Calu3 (cell line): ENCODE data around the gene SET. TPM values are rescaled to one million over a fixed set of nuclear protein-coding genes. Genes with fewer than 3 reads are reported as not detected.

Experiments used
- BruUV-seq: library from RNA; stranded (reverse); fragments of 400-500 nt; replicated peaks from 2 replicates; lab custom pipeline; 2021; lab: Mats Ljungman, UMichigan
- CTCF ChIA-PET: fragments of 300-600 bp; sonication (Branson Sonifier 250); formaldehyde crosslinking; loops from one replicate; lab custom pipeline; 2022; ENCODE audit warnings: antibody characterized with exemption; lab: Charles Lee
- DNase-seq: peaks from one replicate; pipeline ENCODE4 v3.0.0; 2022
- H3K27ac Mint-ChIP-seq: one replicate; pipeline ENCODE4 v1.8.0; 2022; ENCODE audit warnings: mixed read lengths; ENCODE audit not compliant: unreplicated experiment
- H3K27me3 Mint-ChIP-seq: one replicate; pipeline ENCODE4 v1.8.0; 2022; ENCODE audit warnings: mixed read lengths; ENCODE audit not compliant: unreplicated experiment
- H3K36me3 Mint-ChIP-seq: one replicate; pipeline ENCODE4 v1.8.0; 2022; ENCODE audit warnings: mild to moderate bottlenecking, moderate library complexity, mixed read lengths; ENCODE audit not compliant: insufficient read depth, unreplicated experiment
- H3K4me1 Mint-ChIP-seq: one replicate; pipeline ENCODE4 v1.8.0; 2022; ENCODE audit warnings: mild to moderate bottlenecking, low read depth, mixed read lengths; ENCODE audit not compliant: unreplicated experiment
- H3K4me3 Mint-ChIP-seq: one replicate; pipeline ENCODE4 v1.8.0; 2022; ENCODE audit warnings: mild to moderate bottlenecking, low read depth, moderate library complexity, mixed read lengths; ENCODE audit not compliant: unreplicated experiment
- H3K9me3 Mint-ChIP-seq: one replicate; pipeline ENCODE4 v1.8.0; 2022; ENCODE audit warnings: low read depth, mixed read lengths; ENCODE audit not compliant: unreplicated experiment
- CTCF ChIP-seq: fragments of 200-600 bp; IDR thresholded peaks from one replicate; pipeline ENCODE4 v1.8.0; 2022; ENCODE audit warnings: antibody characterized with exemption; ENCODE audit not compliant: unreplicated experiment
- intact Hi-C: fragments of 100-400 bp; cut with micrococcal nuclease; formaldehyde crosslinking; loops from one replicate; pipeline ENCODE4 v1.10.0; 2022; ENCODE audit not compliant: unreplicated experiment
- total RNA-seq: library from RNA; stranded (reverse); gene quantifications from 2 replicates; pipeline ENCODE4 v1.2.3, GENCODE V29; 2022

SET gene
- total RNA-seq, 1 experiment from 2014 or later, result 367 TPM

- no peak for DNase-seq
- peaks cover 12% of the 10 kb centered on the region for H3K36me3 Mint-ChIP-seq
- H3K27ac Mint-ChIP-seq, result no peak overlapping the region
- peaks cover 8% of the 10 kb centered on the region for H3K4me1 Mint-ChIP-seq
- no peak for TF ChIP-seq CTCF
- BruUV-seq, result no TSS peak
- CTCF ChIA-PET, result no interaction called here
- no peaks in the 10 kb centered on the region for H3K27me3 Mint-ChIP-seq
- H3K9me3 Mint-ChIP-seq, result no peaks in the 10 kb centered on the region
- H3K4me3 Mint-ChIP-seq, result no peak overlapping the region
- intact Hi-C loops, result no loop called here
These were observed 37.2 kb upstream of the SET start for GRCh38 chr9:128651798-128652197.

- H3K27ac Mint-ChIP-seq, result no peak overlapping the region
- peaks cover 8% of the 10 kb centered on the region for H3K4me1 Mint-ChIP-seq
- no peak for TF ChIP-seq CTCF
- no TSS peak for BruUV-seq
- intact Hi-C loops, result no loop called here
- no peaks in the 10 kb centered on the region for H3K27me3 Mint-ChIP-seq
- no peak overlapping the region for H3K4me3 Mint-ChIP-seq
- peaks cover 17% of the 10 kb centered on the region for H3K36me3 Mint-ChIP-seq
- DNase-seq, result no peak
- CTCF ChIA-PET, result interaction anchor here (0.6 kb wide), 1 partner anchor 85 kb away, joined by 7 read pairs; no protein-coding TSS in a partner anchor
- H3K9me3 Mint-ChIP-seq, result no peaks in the 10 kb centered on the region
These were observed 35.1 kb upstream of the SET start for GRCh38 chr9:128653908-128654307.

- no peaks in the 10 kb centered on the region for H3K27me3 Mint-ChIP-seq
- H3K9me3 Mint-ChIP-seq, result no peaks in the 10 kb centered on the region
- intact Hi-C loops, result no loop called here
- no peak for DNase-seq
- CTCF ChIA-PET, result interaction anchor here (0.6 to 0.7 kb wide), 2 partner anchors 84 to 234 kb away, joined by 4 to 7 read pairs; partner anchors contain the start of gene CERCAM
- peaks cover 17% of the 10 kb centered on the region for H3K36me3 Mint-ChIP-seq
- H3K4me1 Mint-ChIP-seq, result peaks cover 8% of the 10 kb centered on the region
- no TSS peak for BruUV-seq
- TF ChIP-seq CTCF, result no peak
- no peak overlapping the region for H3K4me3 Mint-ChIP-seq
- H3K27ac Mint-ChIP-seq, result no peak overlapping the region
These were observed 34.5 kb upstream of the SET start for GRCh38 chr9:128654481-128654880.

- H3K36me3 Mint-ChIP-seq, result peaks cover 17% of the 10 kb centered on the region
- H3K9me3 Mint-ChIP-seq, result no peaks in the 10 kb centered on the region
- no peak for TF ChIP-seq CTCF
- peak; percentile 93 for DNase-seq
- CTCF ChIA-PET, result no interaction called here
- H3K27ac Mint-ChIP-seq, result peak within 1 kb of the TSS; percentile 98
- intact Hi-C loops, result no loop called here
- H3K27me3 Mint-ChIP-seq, result no peaks in the 10 kb centered on the region
- H3K4me3 Mint-ChIP-seq, result peak within 1 kb of the TSS; percentile 76
- BruUV-seq, result no TSS peak
- peaks cover 8% of the 10 kb centered on the region for H3K4me1 Mint-ChIP-seq
These were observed 32.3 kb upstream of the SET start, which contains the start of gene DYNC2I2 for GRCh38 chr9:128656416-128657343. TSS of gene DYNC2I2 (minus strand) at chr9:128656847. CDS start at chr9:128656726, 121 bp downstream.
